LNCaP clone FGC (cell line): ENCODE data around the gene SRRT.
A peak's percentile ranks its signal among the peaks of the same experiment; 100 is the strongest.

Source experiments
- DNase-seq: peaks from one replicate; pipeline ENCODE4 v3.0.0-alpha.2; 2011; ENCODE audit warnings: low read depth
- H3K4me3 ChIP-seq: 2 replicates; pipeline ENCODE4 v1.5.1; 2011; ENCODE audit warnings: mild to moderate bottlenecking, low read depth, low read length, control low read depth
- CTCF ChIP-seq: IDR thresholded peaks from 2 replicates; pipeline ENCODE4 v1.5.1; 2012; ENCODE audit warnings: mild to moderate bottlenecking; ENCODE audit not compliant: control insufficient read depth, insufficient read depth; ENCODE audit errors: extremely low read depth

The SRRT gene

GRCh38 chr7:100892364-100893317 lies 17.7 kb downstream of the SRRT start:
- H3K4me3 ChIP-seq: no peak overlapping the region
- no peak for DNase-seq

GRCh38 chr7:100893318-100893895 lies 18.5 kb downstream of the SRRT start:
- no peak for TF ChIP-seq CTCF
- H3K4me3 ChIP-seq: no peak overlapping the region
- no peak for DNase-seq

More at GRCh38 chr7:100892364-100893317, 17.7 kb downstream of the SRRT start:
- no peak for TF ChIP-seq CTCF

GRCh38 chr7:100893910-100894721 lies 19.2 kb downstream of the SRRT start:
- no peak overlapping the region for H3K4me3 ChIP-seq
- no peak for DNase-seq
- no peak for TF ChIP-seq CTCF

- H3K4me3 ChIP-seq: no peak overlapping the region
- DNase-seq: no peak
- peak; percentile 92 for TF ChIP-seq CTCF
These were observed 20.2 kb downstream of the SRRT start for GRCh38 chr7:100894860-100895700.

GRCh38 chr7:100895701-100895955 lies 20.7 kb downstream of the SRRT start, which contains the start of gene ACHE:
TSS of gene ACHE (minus strand) at chr7:100895888. CDS start at chr7:100894232, 1,656 bp downstream.
- no peak within 1 kb of the TSS for H3K4me3 ChIP-seq
- DNase-seq: no peak
- TF ChIP-seq CTCF: no peak
